ENCODE measurements around the gene NEUROD2.

GRCh38 chr17:39601758-39602532 lies 5.8 kb downstream of the NEUROD2 start:
- no peak for TF ChIP-seq ZBTB33 (IDR thresholded peaks at IDR 0.05)
- no peak for TF ChIP-seq CTCF (IDR thresholded peaks at IDR 0.05; ENCODE audit: low read depth, low read length, missing input control)
- no peak for TF ChIP-seq HNF4G (IDR thresholded peaks at IDR 0.05)
- TF ChIP-seq SP1 (IDR thresholded peaks at IDR 0.05) = no peak
- TF ChIP-seq FOXA1 (IDR thresholded peaks at IDR 0.05) = no peak
- TF ChIP-seq ATF3 (IDR thresholded peaks at IDR 0.05) = no peak
- TF ChIP-seq RAD21 (IDR thresholded peaks at IDR 0.05) = no peak
- no peak for TF ChIP-seq YY1 (IDR thresholded peaks at IDR 0.05)
- no peak for TF ChIP-seq GABPA (IDR thresholded peaks at IDR 0.05 in 1 of 2, conservative IDR thresholded peaks at IDR 0.05 in 1 of 2)
- TF ChIP-seq JUND (IDR thresholded peaks at IDR 0.05) = no peak
- no peak for TF ChIP-seq MAX (IDR thresholded peaks at IDR 0.05)

Measured in liver (tissue), 3 donors.